A549 (cell line): Measurements from ENCODE around the gene ZBTB20. TPM values are rescaled to one million over a fixed set of nuclear protein-coding genes. Genes with fewer than 3 reads are reported as not detected.

Source experiments
- ATAC-seq, 2 experiments: fragments of 200-7000 bp in 1 of 2; fragments of >200 bp in 1 of 2; cut with Nextera tagmentation in 1 of 2; cut with Tn5 transposase in 1 of 2; 3 replicates each; pipeline versions ENCODE4 v1.8.0 to v1.9.1; 2018 to 2020; ENCODE audit warnings: mild to moderate bottlenecking in 1 of 2, moderate library complexity in 1 of 2
- CTCF ChIA-PET: fragments of 300-600 bp; sonication (Branson Sonifier 250); formaldehyde crosslinking; extraction: SDS; loops from one replicate; lab custom pipeline; 2021; ENCODE audit warnings: antibody characterized with exemption, inconsistent platforms; lab: Yijun Ruan, JAX
- POLR2A ChIA-PET: fragments of 350-600 bp; formaldehyde crosslinking; extraction: SDS; loops from one replicate; lab custom pipeline; 2021; ENCODE audit warnings: antibody characterized with exemption, inconsistent platforms; lab: Yijun Ruan, JAX
- DNase-seq, 2 experiments: peaks; one replicate each; pipeline versions ENCODE4 v3.0.0 to v3.0.0-alpha.2; 2011 to 2016; ENCODE audit warnings: low read depth in 1 of 2, low spot score in 1 of 2
- FAIRE-seq: peaks from 2 replicates; lab custom pipeline; 2011; peaks lifted over from hg19 to GRCh38; lab: Jason Lieb, UNC
- H3K27ac ChIP-seq, 2 experiments: fragments of >200 bp; sonication (Bioruptor Twin); formaldehyde crosslinking; 3 replicates each; pipeline ENCODE4 v1.5.1; 2016 to 2017
- H3K4me1 ChIP-seq: fragments of >200 bp; sonication (Bioruptor Twin); formaldehyde crosslinking; 3 replicates; pipeline ENCODE4 v1.6.1; 2016
- H3K4me2 ChIP-seq: fragments of >200 bp; sonication (Bioruptor Twin); formaldehyde crosslinking; 3 replicates; pipeline ENCODE4 v1.6.1; 2016
- H3K4me3 ChIP-seq: fragments of >200 bp; sonication (Bioruptor Twin); formaldehyde crosslinking; 3 replicates; pipeline ENCODE4 v1.5.1; 2016
- H3K9me3 ChIP-seq: fragments of >200 bp; sonication (Bioruptor Twin); formaldehyde crosslinking; 3 replicates; pipeline ENCODE4 v1.6.1; 2016
- BHLHE40 ChIP-seq: IDR thresholded peaks from 2 replicates; pipeline ENCODE4 v1.6.1; 2012; ENCODE audit warnings: low read depth, low read length, inconsistent platforms
- CTCF ChIP-seq: fragments of >200 bp; sonication (Bioruptor Twin); formaldehyde crosslinking; IDR thresholded peaks from 3 replicates; pipeline ENCODE4 v1.5.1; 2016
- ESRRA ChIP-seq: fragments of 150-350 bp; IDR thresholded peaks from 2 replicates; pipeline ENCODE4 v1.6.1; 2014; ENCODE audit warnings: mild to moderate bottlenecking, low read length, borderline replicate concordance
- GATA3 ChIP-seq: IDR thresholded peaks from 2 replicates; pipeline ENCODE4 v1.6.1; 2012; ENCODE audit warnings: borderline replicate concordance
- HDAC2 ChIP-seq: fragments of 200-600 bp; sonication (generic); IDR thresholded peaks from 2 replicates; pipeline ENCODE4 v1.6.1; 2016
- MAFK ChIP-seq: fragments of 450-650 bp; IDR thresholded peaks from 2 replicates; pipeline ENCODE4 v1.6.1; 2014; ENCODE audit not compliant: partially characterized antibody
- MYC ChIP-seq: IDR thresholded peaks from 2 replicates; pipeline ENCODE4 v1.6.1; 2012; ENCODE audit warnings: mild to moderate bottlenecking, inconsistent platforms, low read length, improper control_type of control experiment, borderline replicate concordance
- NR3C1 ChIP-seq: fragments of >200 bp; sonication (Bioruptor Twin); formaldehyde crosslinking; IDR thresholded peaks from 3 replicates; pipeline ENCODE4 v1.6.1; 2017
- RAD21 ChIP-seq, 2 experiments: fragments of >200 bp in 1 of 2; sonication (Bioruptor Twin) in 1 of 2; formaldehyde crosslinking in 1 of 2; IDR thresholded peaks in 1 of 2; conservative IDR thresholded peaks in 1 of 2; 2 replicates in 1 of 2; 3 replicates in 1 of 2; pipeline ENCODE4 v1.6.1; 2012 to 2018; ENCODE audit warnings: inconsistent platforms in 1 of 2
- RNF2 ChIP-seq: fragments of 200-600 bp; sonication (generic); IDR thresholded peaks from 2 replicates; pipeline ENCODE4 v1.6.1; 2016; ENCODE audit warnings: low read depth, mild to moderate bottlenecking, antibody characterized with exemption, moderate library complexity, borderline replicate concordance
- SMC3 ChIP-seq: fragments of >200 bp; sonication (Bioruptor Twin); formaldehyde crosslinking; IDR thresholded peaks from 3 replicates; pipeline ENCODE4 v1.6.1; 2018; ENCODE audit warnings: inconsistent platforms
- USF2 ChIP-seq: fragments of 450-650 bp; IDR thresholded peaks from 2 replicates; pipeline ENCODE4 v1.6.1; 2014; ENCODE audit warnings: antibody characterized with exemption
- ZFP36 ChIP-seq: fragments of 450-650 bp; IDR thresholded peaks from 2 replicates; pipeline ENCODE4 v1.6.1; 2014; ENCODE audit warnings: borderline replicate concordance; ENCODE audit not compliant: partially characterized antibody
- WGBS: methylation state at CpG from one replicate; pipeline ENCODE4 v1.1.6; 2017; ENCODE audit errors: missing lambda C conversion rate; 5-methylcytosine and 5-hydroxymethylcytosine counted together
- polyA plus RNA-seq, 4 experiments: library from polyadenylated mRNA; depleted of rRNA in 3 of 4; stranded (reverse); fragments of >200 nt; fragmentation: RNase III in 1 of 4; extraction: RNeasy Plus Mini Kit Qiagen cat#74134 plus additional on column Dnase treatment in 1 of 4; gene quantifications; 2 replicates in 3 of 4; 3 replicates in 1 of 4; pipeline ENCODE4 v1.2.3, GENCODE V29; 2011 to 2017

ZBTB20 gene
- polyA plus RNA-seq, 2 of the 4 experiments (the other 2 are of a cell fraction), result 0.85 to 5.0 TPM

- Histone ChIP-seq H3K4me1 (peaks cover 17% of the 10 kb centered on the region; the same call in 2 of the 3 replicates), H3K9me3 (no peaks in the 10 kb centered on the region), H3K27ac (no peak overlapping the region), H3K4me3 (no peak overlapping the region), H3K4me2 (no peak overlapping the region)
- 84% methylated on average over 3 of the region's 3 CpGs for WGBS
- no peak for DNase-seq
- POLR2A ChIA-PET, result no interaction called here
- TF ChIP-seq NR3C1 (no peak), USF2 (no peak), RNF2 (no peak), MYC (no peak), GATA3 (no peak)
- FAIRE-seq, result no peak
- no peak for ATAC-seq
- CTCF ChIA-PET, result interaction anchor here (0.6 to 1.6 kb wide), 5 partner anchors 50 to 741 kb away, joined by 3 to 6 read pairs (median 3); no protein-coding TSS in a partner anchor
These were observed 104.7 kb downstream of the ZBTB20 start for GRCh38 chr3:115042351-115042750.

- H3K4me3 ChIP-seq, result no peak overlapping the region
- POLR2A ChIA-PET, result no interaction called here
- no peaks in the 10 kb centered on the region for H3K9me3 ChIP-seq
- FAIRE-seq (no peak), DNase-seq (peak; percentile 20 to 33), ATAC-seq (peak; percentile 59 to 76; a peak in 4 of 6 replicates)
- no peak for TF ChIP-seq ESRRA
- peak; percentile 52 to 56 for TF ChIP-seq RAD21 (conservative IDR thresholded peaks at IDR 0.05 in 1 of 2, IDR thresholded peaks at IDR 0.05 in 1 of 2)
- TF ChIP-seq CTCF, result peak; percentile 66
- TF ChIP-seq SMC3, result peak; percentile 65
- WGBS, result 13% methylated on average over 4 of the region's 4 CpGs
- H3K27ac ChIP-seq, result no peak overlapping the region
- no peak overlapping the region for H3K4me2 ChIP-seq
- H3K4me1 ChIP-seq, result peaks cover 17% of the 10 kb centered on the region; the same call in 2 of the 3 replicates
- CTCF ChIA-PET, result interaction anchor here (0.9 to 1.1 kb wide), 4 partner anchors 15 to 129 kb away, joined by 3 read pairs; no protein-coding TSS in a partner anchor
These were observed 106.3 kb downstream of the ZBTB20 start for GRCh38 chr3:115040673-115041286.

- Histone ChIP-seq H3K27ac (no peak overlapping the region), H3K4me1 (peaks cover 17% of the 10 kb centered on the region; the same call in 2 of the 3 replicates), H3K9me3 (0 out of 3 replicates have a peak, but pooled peaks cover 2% of the 10 kb centered on the region), H3K4me2 (no peak overlapping the region), H3K4me3 (no peak overlapping the region)
- TF ChIP-seq MAFK (no peak), BHLHE40 (no peak), ZFP36 (peak; percentile 64)
- ChIA-PET POLR2A (no interaction called here), CTCF (interaction anchor here (0.9 to 1.1 kb wide), 4 partner anchors 16 to 129 kb away, joined by 3 read pairs; no protein-coding TSS in a partner anchor)
- ATAC-seq, result 0 out of 6 replicates have a peak, but pooled peaks of 1 of the 2 experiments have one; percentile 20
- DNase-seq, result no peak
- no peak for FAIRE-seq
These were observed 106.8 kb downstream of the ZBTB20 start for GRCh38 chr3:115040246-115040645.

GRCh38 chr3:115038817-115039216 lies 108.3 kb downstream of the ZBTB20 start:
- CTCF ChIA-PET, result no interaction called here
- no peak overlapping the region for H3K4me3 ChIP-seq
- FAIRE-seq (peak; percentile 18), DNase-seq (peak in 1 of 2 experiments; percentile 18), ATAC-seq (peak in 1 of 2 experiments; percentile 35; a peak in 1 of 6 replicates)
- TF ChIP-seq GATA3, result peak; percentile 91
- TF ChIP-seq HDAC2, result no peak
- TF ChIP-seq, all 56 proteins: peak for 1
- Histone ChIP-seq H3K4me1 (peaks cover 17% of the 10 kb centered on the region; the same call in 2 of the 3 replicates), H3K27ac (no peak overlapping the region), H3K9me3 (peaks cover 13% of the 10 kb centered on the region; the same call in 2 of the 3 replicates), H3K4me2 (peak overlapping the region; percentile 39)
- 63% methylated on average over 1 of the region's 1 CpG for WGBS
- POLR2A ChIA-PET, result no interaction called here
